ENCODE data around the gene WTAP.
"Not testable (repeated sequence)": the region's sequence is repeated elsewhere in the genome, so short reads cannot be mapped to it uniquely, and the experiment has no call there.

The WTAP gene

GRCh38 chr6:159726918-159727716 is at the start of gene WTAP:
WTAP (plus strand) TSS chr6:159727506; CDS start chr6:159736266, 8,760 bp downstream.
- DNase-seq, result peak; percentile 88

- no peak for DNase-seq
Observed at GRCh38 chr6:159677506-159678165, 49.7 kb upstream of the WTAP start.

GRCh38 chr6:159678574-159678973 is 48.7 kb upstream of the WTAP start:
- DNase-seq, result no peak

GRCh38 chr6:159679091-159680077 is 47.9 kb upstream of the WTAP start:
- DNase-seq, result no peak

- DNase-seq, result no peak
Observed at GRCh38 chr6:159680104-159680503, 47.2 kb upstream of the WTAP start.

GRCh38 chr6:159681191-159681880 is 46.0 kb upstream of the WTAP start:
- no peak for DNase-seq

GRCh38 chr6:159682295-159682694 is 45.0 kb upstream of the WTAP start:
- no peak for DNase-seq

- no peak for DNase-seq
Observed at GRCh38 chr6:159682810-159683209, 44.5 kb upstream of the WTAP start.

- no peak for DNase-seq
Observed at GRCh38 chr6:159684013-159684304, 43.3 kb upstream of the WTAP start.

- no peak for DNase-seq
Observed at GRCh38 chr6:159686040-159686439, 41.3 kb upstream of the WTAP start.

- no peak for DNase-seq
Observed at GRCh38 chr6:159686703-159687102, 40.6 kb upstream of the WTAP start.

- DNase-seq, result no peak
Observed at GRCh38 chr6:159687341-159687740, 40.0 kb upstream of the WTAP start.

- DNase-seq, result no peak
Observed at GRCh38 chr6:159688266-159688905, 38.9 kb upstream of the WTAP start.

GRCh38 chr6:159689001-159689400 is 38.3 kb upstream of the WTAP start:
- DNase-seq, result no peak

- DNase-seq, result not testable (repeated sequence)
Observed at GRCh38 chr6:159690135-159690534, 37.2 kb upstream of the WTAP start.

GRCh38 chr6:159691133-159691962 is 36.0 kb upstream of the WTAP start:
- peak; percentile 19 for DNase-seq

- no peak for DNase-seq
Observed at GRCh38 chr6:159691963-159692287, 35.4 kb upstream of the WTAP start.

GRCh38 chr6:159692303-159693127 is 34.8 kb upstream of the WTAP start:
- DNase-seq, result peak; percentile 5

- DNase-seq, result peak; percentile 73
Observed at GRCh38 chr6:159693128-159693893, 34.0 kb upstream of the WTAP start, which contains the start of gene SOD2. SOD2 (minus strand) TSS chr6:159693241; CDS start chr6:159693167, 74 bp downstream.

All from NCI-H1048 (cell line).